Spleen (tissue), 11 donors: ENCODE data around the gene UNC5A. TPM values are rescaled to one million over a fixed set of nuclear protein-coding genes. Genes with fewer than 3 reads are reported as not detected.

Source experiments
- DNase-seq: peaks from one replicate; pipeline ENCODE4 v3.0.0-alpha.2; 2020
- H3K27ac ChIP-seq, 8 donors: fragments of 200-600 bp; sonication (generic) in 7 of 8; 1 replicate in 4 of 8; 2 replicates in 4 of 8; pipeline versions ENCODE4 v1.5.0 to v1.8.0; 2016 to 2021; ENCODE audit warnings: inconsistent platforms in 4 of 8, mild to moderate bottlenecking in 4 of 8, moderate library complexity in 1 of 8
- H3K27me3 ChIP-seq, 7 donors: fragments of 200-600 bp; sonication (generic) in 6 of 7; replicated peaks in 1 of 7; 1 replicate in 4 of 7; 2 replicates in 3 of 7; pipeline versions ENCODE4 v1.5.0 to v1.8.0; 2016 to 2021; ENCODE audit warnings: inconsistent platforms in 3 of 7, mild to moderate bottlenecking in 1 of 7
- H3K36me3 ChIP-seq, 6 donors: fragments of 200-600 bp; sonication (generic) in 5 of 6; 1 replicate in 4 of 6; 2 replicates in 2 of 6; pipeline versions ENCODE4 v1.5.0 to v1.8.0; 2016 to 2021; ENCODE audit warnings: inconsistent platforms in 2 of 6
- H3K4me1 ChIP-seq, 6 donors: fragments of 200-600 bp; sonication (generic) in 5 of 6; 1 replicate in 3 of 6; 2 replicates in 3 of 6; pipeline versions ENCODE4 v1.5.0 to v1.8.0; 2016 to 2021; ENCODE audit warnings: inconsistent platforms in 3 of 6
- H3K4me3 ChIP-seq, 8 donors: fragments of 200-600 bp; sonication (generic) in 7 of 8; 1 replicate in 4 of 8; 2 replicates in 4 of 8; pipeline versions ENCODE4 v1.5.0 to v1.8.0; 2016 to 2021; ENCODE audit warnings: inconsistent platforms in 4 of 8, mild to moderate bottlenecking in 4 of 8, moderate library complexity in 2 of 8
- H3K9me3 ChIP-seq, 8 donors: fragments of 200-600 bp; sonication (generic) in 7 of 8; 1 replicate in 4 of 8; 2 replicates in 4 of 8; pipeline versions ENCODE4 v1.5.0 to v1.8.0; 2016 to 2021; ENCODE audit warnings: inconsistent platforms in 4 of 8
- POLR2A ChIP-seq, 3 donors: fragments of 450-650 bp; IDR thresholded peaks; one replicate each; pipeline ENCODE4 v1.5.1; 2017; ENCODE audit warnings: antibody characterized with exemption in 3 of 3, mild to moderate bottlenecking in 1 of 3
- POLR2AphosphoS5 ChIP-seq, 3 donors: sonication (generic); formaldehyde crosslinking; IDR thresholded peaks; one replicate each; pipeline ENCODE4 v1.5.1; 2017; ENCODE audit warnings: antibody characterized with exemption in 3 of 3
- WGBS, 5 donors: extraction: QIAGEN DNeasy Blood & Tissue Kit in 3 of 5; methylation state at CpG; one replicate each; pipeline versions ENCODE4 v1.1.5 to v1.1.7; 2013 to 2018; 5-methylcytosine and 5-hydroxymethylcytosine counted together
- intact Hi-C: fragments of 100-400 bp; cut with DNase I; formaldehyde crosslinking; loops from one replicate; pipeline ENCODE4 v1.15.0; 2023; ENCODE audit warnings: low total_unique reads
- polyA plus RNA-seq, 3 donors: library from polyadenylated mRNA; stranded (reverse); fragments of 200-250 nt; gene quantifications; one replicate each; pipeline ENCODE4 v1.2.1, GENCODE V29; 2013
- total RNA-seq, 7 donors: library from RNA; depleted of rRNA in 3 of 7; stranded (reverse); fragments of >200 nt in 3 of 7; fragmentation: NEBNext Ultra II Directional in 4 of 7; extraction: Animal tissue kit (Norgen Biotek cat#: 25700) in 4 of 7; gene quantifications; one replicate each; pipeline versions ENCODE4 v1.1.0 to v1.2.1, GENCODE V29; 2016 to 2021
- TF ChIP-seq, protein P1 (sequence below), 11 experiments: fragments of 200-600 bp in 7 of 11; fragments of 450-650 bp in 4 of 11; sonication (generic) in 4 of 11; IDR thresholded peaks in 8 of 11; conservative IDR thresholded peaks in 3 of 11; 1 replicate in 7 of 11; 2 replicates in 4 of 11; pipeline versions ENCODE4 v1.4.0 to v1.8.0; 2016 to 2021; ENCODE audit warnings: antibody characterized with exemption in 11 of 11, inconsistent platforms in 4 of 11, mild to moderate bottlenecking in 1 of 11
- donor health status: healthy with polysubstance abuse.
- donor health status: DM: no; HTN: no; CAD: no; lungs with moderate emphysema.
- donor health status: DM: no; HTN: no; CAD: no.
- donor health status: Bipolar disorder and iron deficiency.
- donor health status: healthy.
- donor health status: DM: no; HTN: no; CAD: no.
- donor health status: DM: yes; HTN: yes; CAD: no.

Gene UNC5A
- total and polyA plus RNA-seq, 10 donors, result 0.03 to 0.06 TPM; not detected in 8

DNA sequence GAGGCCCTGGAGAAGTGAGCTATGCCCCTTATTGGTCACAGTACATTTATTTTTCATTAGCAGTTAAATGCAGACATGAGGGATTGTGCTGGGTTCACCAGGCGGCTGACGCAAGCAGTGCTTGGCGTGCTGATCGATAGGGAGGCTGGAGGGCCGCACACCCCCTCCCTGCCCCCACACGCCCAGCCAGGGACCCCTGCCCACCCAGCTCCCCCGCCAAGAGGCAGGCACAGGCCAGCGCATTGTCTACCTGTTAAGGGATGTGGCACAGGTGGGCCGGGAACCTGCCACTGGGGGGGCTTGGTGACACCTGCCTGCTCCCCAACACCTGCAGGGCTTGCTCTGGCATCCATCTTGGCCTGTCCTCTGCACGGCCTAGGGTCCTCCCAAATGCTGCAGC, 49.6 kb downstream of the UNC5A start:
- DNase-seq, result no peak
- Histone ChIP-seq H3K36me3 (no peaks in the 10 kb centered on the region), H3K4me3 (no peak overlapping the region), H3K9me3 (no peaks in the 10 kb centered on the region), H3K27me3 (peaks cover 0 to 85% (median 33%) of the 10 kb centered on the region in 7 donors), H3K27ac (no peak overlapping the region), H3K4me1 (no peaks in the 10 kb centered on the region)
- intact Hi-C loops, result no loop called here
- TF ChIP-seq, protein P1, sequence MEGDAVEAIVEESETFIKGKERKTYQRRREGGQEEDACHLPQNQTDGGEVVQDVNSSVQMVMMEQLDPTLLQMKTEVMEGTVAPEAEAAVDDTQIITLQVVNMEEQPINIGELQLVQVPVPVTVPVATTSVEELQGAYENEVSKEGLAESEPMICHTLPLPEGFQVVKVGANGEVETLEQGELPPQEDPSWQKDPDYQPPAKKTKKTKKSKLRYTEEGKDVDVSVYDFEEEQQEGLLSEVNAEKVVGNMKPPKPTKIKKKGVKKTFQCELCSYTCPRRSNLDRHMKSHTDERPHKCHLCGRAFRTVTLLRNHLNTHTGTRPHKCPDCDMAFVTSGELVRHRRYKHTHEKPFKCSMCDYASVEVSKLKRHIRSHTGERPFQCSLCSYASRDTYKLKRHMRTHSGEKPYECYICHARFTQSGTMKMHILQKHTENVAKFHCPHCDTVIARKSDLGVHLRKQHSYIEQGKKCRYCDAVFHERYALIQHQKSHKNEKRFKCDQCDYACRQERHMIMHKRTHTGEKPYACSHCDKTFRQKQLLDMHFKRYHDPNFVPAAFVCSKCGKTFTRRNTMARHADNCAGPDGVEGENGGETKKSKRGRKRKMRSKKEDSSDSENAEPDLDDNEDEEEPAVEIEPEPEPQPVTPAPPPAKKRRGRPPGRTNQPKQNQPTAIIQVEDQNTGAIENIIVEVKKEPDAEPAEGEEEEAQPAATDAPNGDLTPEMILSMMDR (IDR thresholded peaks at IDR 0.05 in 8 of 11, conservative IDR thresholded peaks at IDR 0.05 in 3 of 11), result no peak
- TF ChIP-seq POLR2A (IDR thresholded peaks at IDR 0.05) (no peak), POLR2AphosphoS5 (IDR thresholded peaks at IDR 0.05) (no peak)
- 66 to 80% (median 70%) methylated on average over 2 to 10 of the region's 10 CpGs for WGBS, 5 donors

- no peaks in the 10 kb centered on the region for H3K4me1 ChIP-seq
- intact Hi-C loops, result no loop called here
- no peaks in the 10 kb centered on the region for H3K9me3 ChIP-seq
- 67 to 81% (median 78%) methylated on average over 10 to 11 of the region's 11 CpGs for WGBS, 5 donors
- no peaks in the 10 kb centered on the region for H3K36me3 ChIP-seq
- no peak for TF ChIP-seq POLR2A (IDR thresholded peaks at IDR 0.05)
- TF ChIP-seq, protein P1 (IDR thresholded peaks at IDR 0.05 in 8 of 11, conservative IDR thresholded peaks at IDR 0.05 in 3 of 11), result no peak
- TF ChIP-seq POLR2AphosphoS5 (IDR thresholded peaks at IDR 0.05), result no peak
- DNase-seq, result no peak
- peaks cover 0 to 85% (median 38%) of the 10 kb centered on the region in 7 donors for H3K27me3 ChIP-seq
- H3K27ac ChIP-seq, result no peak overlapping the region
- no peak overlapping the region for H3K4me3 ChIP-seq
Observed at GRCh38 chr5:176860381-176860780, 50.0 kb downstream of the UNC5A start.

DNA sequence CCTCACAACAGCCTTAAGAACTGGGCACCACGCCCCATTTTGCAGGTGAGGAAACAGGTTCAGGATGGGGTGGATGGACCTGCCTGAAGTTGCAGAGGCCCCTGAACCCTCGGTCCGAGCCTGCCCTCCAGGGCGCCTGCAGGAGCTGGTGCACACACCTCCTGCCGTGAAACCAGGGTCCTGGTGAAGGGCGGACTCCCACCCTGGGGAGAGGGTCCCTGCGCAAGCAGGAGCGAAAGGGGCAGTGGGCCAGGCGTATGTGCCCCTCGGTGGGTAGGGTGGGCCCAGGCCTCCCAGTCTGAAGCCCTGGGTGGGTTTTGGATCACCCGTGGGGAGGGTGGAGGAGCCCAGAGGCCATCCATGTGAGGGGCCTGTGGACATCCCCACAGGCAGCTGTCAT, 50.9 kb downstream of the UNC5A start:
- Histone ChIP-seq H3K4me3 (no peak overlapping the region), H3K27ac (no peak overlapping the region), H3K36me3 (no peaks in the 10 kb centered on the region), H3K4me1 (no peaks in the 10 kb centered on the region), H3K27me3 (peaks cover 0 to 85% (median 47%) of the 10 kb centered on the region in 7 donors), H3K9me3 (no peaks in the 10 kb centered on the region)
- no peak for TF ChIP-seq POLR2A (IDR thresholded peaks at IDR 0.05)
- WGBS, 5 donors, result 83 to 97% (median 89%) methylated on average over 7 to 11 of the region's 11 CpGs
- DNase-seq, result no peak
- intact Hi-C loops, result no loop called here

DNA sequence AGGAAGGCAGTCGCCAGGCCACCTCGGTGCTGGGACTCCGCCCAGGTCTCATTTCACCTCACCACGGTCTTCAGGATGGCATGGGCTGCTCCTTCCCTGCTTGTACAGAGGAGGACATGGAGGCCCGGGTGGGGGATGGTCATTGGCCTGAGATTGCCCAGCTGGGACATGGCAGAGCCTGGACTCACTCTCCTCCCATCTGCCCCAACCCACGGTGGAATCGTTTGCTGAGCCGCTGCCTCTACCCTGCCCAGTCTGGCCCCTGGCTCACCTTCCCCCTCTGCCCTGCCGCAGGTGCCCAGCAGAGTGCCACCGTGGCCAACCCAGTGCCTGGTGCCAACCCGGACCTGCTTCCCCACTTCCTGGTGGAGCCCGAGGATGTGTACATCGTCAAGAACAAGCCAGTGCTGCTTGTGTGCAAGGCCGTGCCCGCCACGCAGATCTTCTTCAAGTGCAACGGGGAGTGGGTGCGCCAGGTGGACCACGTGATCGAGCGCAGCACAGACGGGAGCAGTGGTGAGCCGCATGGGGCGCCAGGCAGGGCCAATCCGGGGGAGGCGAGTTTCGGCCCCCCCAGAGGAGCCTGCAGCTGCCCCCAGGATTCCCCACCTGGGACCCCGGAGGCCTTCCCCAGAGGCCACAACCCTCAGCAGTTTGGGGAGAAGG, 52.1 kb downstream of the UNC5A start:
- no peak for TF ChIP-seq POLR2A (IDR thresholded peaks at IDR 0.05)
- no peak for TF ChIP-seq POLR2AphosphoS5 (IDR thresholded peaks at IDR 0.05)
- TF ChIP-seq, protein P1 (IDR thresholded peaks at IDR 0.05 in 8 of 11, conservative IDR thresholded peaks at IDR 0.05 in 3 of 11), result no peak
- DNase-seq, result no peak
- no peaks in the 10 kb centered on the region for H3K4me1 ChIP-seq
- H3K4me3 ChIP-seq, result no peak overlapping the region
- 37 to 71% (median 59%) methylated on average over 14 to 28 of the region's 28 CpGs for WGBS, 5 donors
- intact Hi-C loops, result no loop called here
- no peaks in the 10 kb centered on the region for H3K9me3 ChIP-seq
- H3K27me3 ChIP-seq, result peaks cover 0 to 85% (median 59%) of the 10 kb centered on the region in 7 donors
- no peaks in the 10 kb centered on the region for H3K36me3 ChIP-seq
- no peak overlapping the region for H3K27ac ChIP-seq
